Measurements from ENCODE around the gene EPHB2.

Gene EPHB2

GRCh38 chr1:22738522-22738921, 27.9 kb downstream of the EPHB2 start:
- TF ChIP-seq CTCF (IDR thresholded peaks at IDR 0.05; ENCODE audit: extremely low read depth, insufficient read depth, missing control alignments), result no peak
- DNase-seq (ENCODE audit: low spot score), result no peak
- in situ Hi-C loops (cut with MboI; ENCODE audit: low pct_unique_long_range_greater_than_20kb, low sequenced_read_pairs, unreplicated experiment), result no loop called here

- in situ Hi-C loops (cut with MboI; ENCODE audit: low pct_unique_long_range_greater_than_20kb, low sequenced_read_pairs, unreplicated experiment), result no loop called here
- no peak for DNase-seq (ENCODE audit: low spot score)
- no peak for TF ChIP-seq CTCF (IDR thresholded peaks at IDR 0.05; ENCODE audit: extremely low read depth, insufficient read depth, missing control alignments)
Observed at GRCh38 chr1:22739648-22740385, 29.2 kb downstream of the EPHB2 start.

- in situ Hi-C loops (cut with MboI; ENCODE audit: low pct_unique_long_range_greater_than_20kb, low sequenced_read_pairs, unreplicated experiment), result no loop called here
- DNase-seq (ENCODE audit: low spot score), result no peak
- no peak for TF ChIP-seq CTCF (IDR thresholded peaks at IDR 0.05; ENCODE audit: extremely low read depth, insufficient read depth, missing control alignments)
Observed at GRCh38 chr1:22741118-22741517, 30.5 kb downstream of the EPHB2 start.

- DNase-seq (ENCODE audit: low spot score), result no peak
- in situ Hi-C loops (cut with MboI; ENCODE audit: low pct_unique_long_range_greater_than_20kb, low sequenced_read_pairs, unreplicated experiment), result no loop called here
- no peak for TF ChIP-seq CTCF (IDR thresholded peaks at IDR 0.05; ENCODE audit: extremely low read depth, insufficient read depth, missing control alignments)
Observed at GRCh38 chr1:22745669-22746585, 35.3 kb downstream of the EPHB2 start.

- no peak for TF ChIP-seq CTCF (IDR thresholded peaks at IDR 0.05; ENCODE audit: extremely low read depth, insufficient read depth, missing control alignments)
- DNase-seq (ENCODE audit: low spot score), result no peak
- in situ Hi-C loops (cut with MboI; ENCODE audit: low pct_unique_long_range_greater_than_20kb, low sequenced_read_pairs, unreplicated experiment), result no loop called here
Observed at GRCh38 chr1:22747021-22747734, 36.5 kb downstream of the EPHB2 start.

- in situ Hi-C loops (cut with MboI; ENCODE audit: low pct_unique_long_range_greater_than_20kb, low sequenced_read_pairs, unreplicated experiment), result no loop called here
- DNase-seq (ENCODE audit: low spot score), result no peak
- no peak for TF ChIP-seq CTCF (IDR thresholded peaks at IDR 0.05; ENCODE audit: extremely low read depth, insufficient read depth, missing control alignments)
Observed at GRCh38 chr1:22747735-22748073, 37.1 kb downstream of the EPHB2 start.
